DND-41 (cell line): ENCODE measurements around the gene MORN1.

ENCODE experiments used
- ATAC-seq: fragments of 200-7000 bp; cut with Tn5 transposase; 3 replicates; pipeline ENCODE4 v1.9.1; 2021; ENCODE audit warnings: low read depth; ENCODE audit not compliant: insufficient read depth
- DNase-seq: peaks from one replicate; pipeline ENCODE4 v3.0.0-alpha.2; 2020
- H2AFZ ChIP-seq: 2 replicates; pipeline ENCODE4 v1.6.0; 2012; ENCODE audit warnings: low read depth, low read length
- H3K27ac ChIP-seq: 2 replicates; pipeline ENCODE4 v1.5.1; 2012; ENCODE audit warnings: low read length, inconsistent platforms
- H3K27me3 ChIP-seq: fragments of 200-600 bp; sonication (generic); 2 replicates; pipeline ENCODE4 v1.6.0; 2012; ENCODE audit warnings: low read length, mild to moderate bottlenecking, inconsistent platforms; ENCODE audit not compliant: insufficient read depth, poor library complexity
- H3K36me3 ChIP-seq: 2 replicates; pipeline ENCODE4 v1.5.1; 2012; ENCODE audit warnings: low read length, inconsistent platforms; ENCODE audit not compliant: insufficient read depth
- H3K4me1 ChIP-seq: 2 replicates; pipeline ENCODE4 v1.5.1; 2012; ENCODE audit warnings: mild to moderate bottlenecking, low read length; ENCODE audit not compliant: insufficient read depth
- H3K4me2 ChIP-seq: 2 replicates; pipeline ENCODE4 v1.6.0; 2012; ENCODE audit warnings: mild to moderate bottlenecking, moderate library complexity, low read length, inconsistent platforms; ENCODE audit not compliant: insufficient read depth
- H3K4me3 ChIP-seq, 2 experiments: fragments of 200-600 bp in 1 of 2; shearing (Covaris generic) in 1 of 2; 2 replicates each; pipeline ENCODE4 v1.5.1; 2012 to 2016; ENCODE audit warnings: inconsistent platforms in 2 of 2, low read length in 2 of 2, mild to moderate bottlenecking in 2 of 2, low read depth in 1 of 2, moderate library complexity in 1 of 2
- H3K79me2 ChIP-seq: 2 replicates; pipeline ENCODE4 v1.6.0; 2012; ENCODE audit warnings: low read length, inconsistent platforms; ENCODE audit not compliant: insufficient read depth
- H3K9ac ChIP-seq: 2 replicates; pipeline ENCODE4 v1.6.0; 2012; ENCODE audit warnings: low read depth, mild to moderate bottlenecking, inconsistent platforms, low read length, moderate library complexity
- H3K9me3 ChIP-seq: 2 replicates; pipeline ENCODE4 v1.5.1; 2012; ENCODE audit warnings: low read length, moderate library complexity, mild to moderate bottlenecking, inconsistent platforms; ENCODE audit not compliant: insufficient read depth, severe bottlenecking
- H4K20me1 ChIP-seq: 2 replicates; pipeline ENCODE4 v1.6.0; 2012; ENCODE audit warnings: low read length; ENCODE audit not compliant: insufficient read depth
- CTCF ChIP-seq: IDR thresholded peaks from 2 replicates; pipeline ENCODE4 v1.5.1; 2012; ENCODE audit warnings: borderline replicate concordance, low read length, moderate library complexity, mild to moderate bottlenecking; ENCODE audit not compliant: poor library complexity, severe bottlenecking; ENCODE audit errors: extremely low read depth
- EZH2 ChIP-seq: IDR thresholded peaks from 3 replicates; pipeline ENCODE4 v1.6.1; 2012; ENCODE audit warnings: borderline replicate concordance, low read depth, mild to moderate bottlenecking, moderate library complexity, low read length, inconsistent platforms; ENCODE audit not compliant: severe bottlenecking

The MORN1 gene

GRCh38 chr1:2356911-2357845 is 34.2 kb downstream of the MORN1 start:
- Histone ChIP-seq H3K36me3 (no peaks in the 10 kb centered on the region), H3K9ac (no peak overlapping the region), H3K4me2 (no peak overlapping the region), H3K27me3 (no peaks in the 10 kb centered on the region), H3K27ac (no peak overlapping the region), H3K4me1 (no peaks in the 10 kb centered on the region), H3K79me2 (no peaks in the 10 kb centered on the region), H3K4me3 (no peak overlapping the region), H2AFZ (no peak overlapping the region), H3K9me3 (no peaks in the 10 kb centered on the region), H4K20me1 (no peaks in the 10 kb centered on the region)
- ATAC-seq (no peak), DNase-seq (no peak)
- TF ChIP-seq EZH2 (no peak), CTCF (no peak)

GRCh38 chr1:2356401-2356800 is 35.0 kb downstream of the MORN1 start:
- H3K79me2 ChIP-seq: no peaks in the 10 kb centered on the region
- H3K27me3 ChIP-seq: no peaks in the 10 kb centered on the region
- no peak overlapping the region for H3K9ac ChIP-seq
- no peak overlapping the region for H3K4me2 ChIP-seq
- TF ChIP-seq EZH2 (no peak), CTCF (no peak)
- no peaks in the 10 kb centered on the region for H3K36me3 ChIP-seq
- no peaks in the 10 kb centered on the region for H4K20me1 ChIP-seq
- no peak overlapping the region for H3K4me3 ChIP-seq
- H3K27ac ChIP-seq: no peak overlapping the region
- ATAC-seq: no peak
- no peak overlapping the region for H2AFZ ChIP-seq
- no peak for DNase-seq
- H3K4me1 ChIP-seq: no peaks in the 10 kb centered on the region
- H3K9me3 ChIP-seq: no peaks in the 10 kb centered on the region

- H3K27ac ChIP-seq: no peak overlapping the region
Observed at GRCh38 chr1:2355373-2356261, 35.7 kb downstream of the MORN1 start.

More at GRCh38 chr1:2355373-2356261, 35.7 kb downstream of the MORN1 start:
- H3K4me1 ChIP-seq: no peaks in the 10 kb centered on the region
- no peak overlapping the region for H3K4me2 ChIP-seq
- DNase-seq: no peak
- no peaks in the 10 kb centered on the region for H3K9me3 ChIP-seq
- TF ChIP-seq EZH2 (no peak), CTCF (no peak)
- H2AFZ ChIP-seq: no peak overlapping the region
- H3K79me2 ChIP-seq: no peaks in the 10 kb centered on the region
- no peaks in the 10 kb centered on the region for H3K36me3 ChIP-seq
- no peak overlapping the region for H3K4me3 ChIP-seq
- H4K20me1 ChIP-seq: no peaks in the 10 kb centered on the region; the same call in 1 of the 2 replicates
- ATAC-seq: no peak
- H3K27me3 ChIP-seq: no peaks in the 10 kb centered on the region
- no peak overlapping the region for H3K9ac ChIP-seq
